Measurements from ENCODE around the gene CHST4. TPM values are rescaled to one million over a fixed set of nuclear protein-coding genes. Genes with fewer than 3 reads are reported as not detected.
"Not testable (repeated sequence)": the region's sequence is repeated elsewhere in the genome, so short reads cannot be mapped to it uniquely, and the experiment has no call there.

CHST4 gene
- total RNA-seq, 1 experiment from 2014 or later, result 5.9 TPM

DNA sequence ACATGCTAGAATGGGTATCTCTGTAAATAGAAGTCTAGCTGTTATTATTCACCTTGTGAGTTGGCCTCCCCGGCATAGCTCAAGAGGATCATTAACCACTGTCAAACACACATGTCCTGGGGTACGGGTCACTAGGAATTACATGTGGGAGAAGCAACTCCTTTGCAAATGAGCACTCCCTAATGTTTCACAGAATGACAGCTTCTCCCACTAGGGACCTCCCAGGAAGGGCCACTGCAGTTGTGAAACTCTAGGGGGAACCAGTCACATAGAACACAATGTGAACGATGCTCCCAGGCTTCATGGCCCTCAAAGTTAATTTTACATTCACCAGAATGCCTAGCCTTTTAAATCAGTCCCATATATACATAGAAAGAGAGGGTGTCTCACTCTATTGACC is 24.7 kb upstream of the CHST4 start:
- no peaks in the 10 kb centered on the region for H3K36me3 Mint-ChIP-seq (ENCODE audit: insufficient read depth in 1 of 3, low read depth in 3 of 3)
- TF ChIP-seq, protein P1, sequence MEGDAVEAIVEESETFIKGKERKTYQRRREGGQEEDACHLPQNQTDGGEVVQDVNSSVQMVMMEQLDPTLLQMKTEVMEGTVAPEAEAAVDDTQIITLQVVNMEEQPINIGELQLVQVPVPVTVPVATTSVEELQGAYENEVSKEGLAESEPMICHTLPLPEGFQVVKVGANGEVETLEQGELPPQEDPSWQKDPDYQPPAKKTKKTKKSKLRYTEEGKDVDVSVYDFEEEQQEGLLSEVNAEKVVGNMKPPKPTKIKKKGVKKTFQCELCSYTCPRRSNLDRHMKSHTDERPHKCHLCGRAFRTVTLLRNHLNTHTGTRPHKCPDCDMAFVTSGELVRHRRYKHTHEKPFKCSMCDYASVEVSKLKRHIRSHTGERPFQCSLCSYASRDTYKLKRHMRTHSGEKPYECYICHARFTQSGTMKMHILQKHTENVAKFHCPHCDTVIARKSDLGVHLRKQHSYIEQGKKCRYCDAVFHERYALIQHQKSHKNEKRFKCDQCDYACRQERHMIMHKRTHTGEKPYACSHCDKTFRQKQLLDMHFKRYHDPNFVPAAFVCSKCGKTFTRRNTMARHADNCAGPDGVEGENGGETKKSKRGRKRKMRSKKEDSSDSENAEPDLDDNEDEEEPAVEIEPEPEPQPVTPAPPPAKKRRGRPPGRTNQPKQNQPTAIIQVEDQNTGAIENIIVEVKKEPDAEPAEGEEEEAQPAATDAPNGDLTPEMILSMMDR (conservative IDR thresholded peaks at IDR 0.05), result no peak

DNA sequence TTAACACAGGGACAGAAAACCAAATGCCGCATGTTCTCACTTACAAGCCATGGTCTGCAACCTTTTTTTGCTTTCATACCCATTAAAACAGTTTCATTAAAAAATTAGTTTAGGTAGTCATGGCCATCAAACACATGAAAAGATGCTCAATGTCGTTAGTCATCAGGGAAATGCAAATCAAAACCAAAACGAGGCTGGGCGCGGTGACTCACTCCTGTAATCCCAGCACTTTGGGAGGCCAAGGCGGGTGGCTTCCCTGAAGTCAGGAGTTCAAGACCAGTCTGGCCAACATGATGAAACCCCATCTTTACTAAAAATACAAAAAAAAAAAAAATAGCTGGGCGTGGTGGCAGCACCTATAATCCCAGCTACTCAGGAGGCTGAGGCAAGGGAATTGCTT is 22.2 kb upstream of the CHST4 start:
- not testable (repeated sequence) for H3K9ac ChIP-seq (ENCODE audit: extremely low read depth, insufficient read length, low read length); H3K36me3 Mint-ChIP-seq (ENCODE audit: insufficient read depth in 1 of 3, low read depth in 3 of 3); H4K5ac ChIP-seq (ENCODE audit: insufficient read length, low read depth, low read length); H4K8ac ChIP-seq (replicated peaks; ENCODE audit: insufficient read length, low read depth, low read length); H3K27me3 ChIP-seq (ENCODE audit: insufficient read depth, low read length); H3K4me3 Mint-ChIP-seq; H3K9me3 ChIP-seq (ENCODE audit: control insufficient read depth, low read depth, low read length); H2BK5ac ChIP-seq (ENCODE audit: insufficient read length, low read length); H3K79me1 ChIP-seq (ENCODE audit: insufficient read depth, low read depth, low read length, poor library complexity, severe bottlenecking); H3K27ac ChIP-seq (ENCODE audit: insufficient read length, low read depth, low read length); H3K27ac Mint-ChIP-seq; H4K91ac ChIP-seq (ENCODE audit: insufficient read length, low read depth, low read length); H2BK12ac ChIP-seq (ENCODE audit: insufficient read length, low read depth, low read length); H3K9me3 Mint-ChIP-seq; H2AFZ ChIP-seq (ENCODE audit: low read length); H3K14ac ChIP-seq (ENCODE audit: insufficient read depth, low read length); H3K23me2 ChIP-seq (ENCODE audit: insufficient read length, low read depth, low read length, poor library complexity, severe bottlenecking); H3K4me2 ChIP-seq (ENCODE audit: insufficient read depth, insufficient read length, low read length); H3K4me1 Mint-ChIP-seq; H3K18ac ChIP-seq (ENCODE audit: insufficient read length, low read depth, low read length); H3K56ac ChIP-seq (ENCODE audit: insufficient read length, low read depth, low read length); H3K79me2 ChIP-seq (ENCODE audit: insufficient read depth, low read length); H3K27me3 Mint-ChIP-seq (ENCODE audit: low read depth); H3T11ph ChIP-seq (ENCODE audit: low read length); DNase-seq; H2BK120ac ChIP-seq (ENCODE audit: low read depth, low read length, poor library complexity, severe bottlenecking); H4K20me1 ChIP-seq (ENCODE audit: control insufficient read depth, insufficient read depth, insufficient read length); H2BK15ac ChIP-seq (ENCODE audit: low read depth, low read length); H2AK5ac ChIP-seq (ENCODE audit: insufficient read length, low read length); H3K4me1 ChIP-seq (ENCODE audit: insufficient read depth, low read length); H3K23ac ChIP-seq (ENCODE audit: insufficient read length, low read depth, low read length); H2BK20ac ChIP-seq (ENCODE audit: low read depth, low read length, poor library complexity, severe bottlenecking); H3K4ac ChIP-seq (ENCODE audit: low read depth, low read length)
- no CpG with 5 or more reads among the region's 7 CpGs for WGBS (ENCODE audit: extremely low coverage, insufficient read length, low lambda C conversion rate)

More for the DNA sequence above, 24.7 kb upstream of the CHST4 start:
- Histone ChIP-seq H3K23ac (ENCODE audit: insufficient read length, low read depth, low read length) (no peak overlapping the region), H3K79me1 (ENCODE audit: insufficient read depth, low read depth, low read length, poor library complexity, severe bottlenecking) (no peaks in the 10 kb centered on the region), H3K14ac (ENCODE audit: insufficient read depth, low read length) (no peak overlapping the region), H2AFZ (ENCODE audit: low read length) (no peak overlapping the region), H3K9ac (ENCODE audit: extremely low read depth, insufficient read length, low read length) (no peak overlapping the region), H3K9me3 (ENCODE audit: control insufficient read depth, low read depth, low read length) (no peaks in the 10 kb centered on the region), H4K8ac (replicated peaks; ENCODE audit: insufficient read length, low read depth, low read length) (no peak overlapping the region), H3K4ac (ENCODE audit: low read depth, low read length) (no peak overlapping the region), H3K23me2 (ENCODE audit: insufficient read length, low read depth, low read length, poor library complexity, severe bottlenecking) (no peaks in the 10 kb centered on the region), H2BK12ac (ENCODE audit: insufficient read length, low read depth, low read length) (no peak overlapping the region), H2AK5ac (ENCODE audit: insufficient read length, low read length) (no peak overlapping the region), H3K4me1 (ENCODE audit: insufficient read depth, low read length) (no peaks in the 10 kb centered on the region), H4K91ac (ENCODE audit: insufficient read length, low read depth, low read length) (no peak overlapping the region), H2BK5ac (ENCODE audit: insufficient read length, low read length) (no peak overlapping the region), H3T11ph (ENCODE audit: low read length) (no peak overlapping the region), H3K18ac (ENCODE audit: insufficient read length, low read depth, low read length) (no peak overlapping the region), H2BK20ac (ENCODE audit: low read depth, low read length, poor library complexity, severe bottlenecking) (no peak overlapping the region), H3K56ac (ENCODE audit: insufficient read length, low read depth, low read length) (no peak overlapping the region), H3K4me2 (ENCODE audit: insufficient read depth, insufficient read length, low read length) (no peak overlapping the region), H3K27me3 (ENCODE audit: insufficient read depth, low read length) (no peaks in the 10 kb centered on the region), H2BK120ac (ENCODE audit: low read depth, low read length, poor library complexity, severe bottlenecking) (no peak overlapping the region), H4K5ac (ENCODE audit: insufficient read length, low read depth, low read length) (no peak overlapping the region), H2BK15ac (ENCODE audit: low read depth, low read length) (no peak overlapping the region), H4K20me1 (ENCODE audit: control insufficient read depth, insufficient read depth, insufficient read length) (no peaks in the 10 kb centered on the region), H3K79me2 (ENCODE audit: insufficient read depth, low read length) (no peaks in the 10 kb centered on the region), H3K27ac (ENCODE audit: insufficient read length, low read depth, low read length) (no peak overlapping the region)
- Mint-ChIP-seq H3K4me3 (no peak overlapping the region), H3K4me1 (no peaks in the 10 kb centered on the region), H3K9me3 (peaks cover 0 to 3% of the 10 kb centered on the region in 2 experiments; a peak in 1 of 5 replicates), H3K27ac (no peak overlapping the region; a peak in 1 of 7 replicates), H3K27me3 (ENCODE audit: low read depth) (peaks cover 3% of the 10 kb centered on the region)
- WGBS (ENCODE audit: extremely low coverage, insufficient read length, low lambda C conversion rate), result no CpG with 5 or more reads among the region's 3 CpGs
- no peak for DNase-seq
